Dedifferentiated amniotic fluid mesenchymal stem cell (primary cell): ENCODE measurements around the gene HIGD1C.
"Not testable (repeated sequence)": the region's sequence is repeated elsewhere in the genome, so short reads cannot be mapped to it uniquely, and the experiment has no call there.

Experiments
- DNase-seq: peaks from one replicate; pipeline ENCODE4 v3.0.0-alpha.2; 2016; ENCODE audit errors: extremely low spot score

Gene HIGD1C

DNA sequence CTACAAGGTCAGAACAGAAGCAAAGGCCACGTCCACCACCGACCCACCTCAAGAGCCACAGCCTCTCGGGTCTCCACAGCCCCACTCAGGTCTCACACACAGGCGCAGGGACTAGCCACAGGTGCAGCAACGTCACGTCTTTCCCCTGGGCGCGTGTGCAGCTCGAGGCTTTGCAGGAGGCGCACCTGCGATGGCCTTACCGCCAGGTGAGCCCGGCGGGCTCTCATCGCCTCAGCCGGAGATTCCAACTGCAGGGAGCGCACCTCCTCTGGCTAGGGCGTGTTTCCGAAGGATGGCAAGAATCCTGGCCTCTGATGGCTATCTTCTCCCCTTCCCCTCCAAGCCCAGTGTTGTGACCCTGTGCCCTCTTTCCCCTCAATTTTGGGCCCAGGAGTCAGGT lies at the start of gene HIGD1C:
Gene HIGD1C, plus strand, starts transcription at position 35 of the 400 bp plus-strand sequence. CDS start 1,455 bp downstream, outside the sequence.
- DNase-seq, result no peak

DNA sequence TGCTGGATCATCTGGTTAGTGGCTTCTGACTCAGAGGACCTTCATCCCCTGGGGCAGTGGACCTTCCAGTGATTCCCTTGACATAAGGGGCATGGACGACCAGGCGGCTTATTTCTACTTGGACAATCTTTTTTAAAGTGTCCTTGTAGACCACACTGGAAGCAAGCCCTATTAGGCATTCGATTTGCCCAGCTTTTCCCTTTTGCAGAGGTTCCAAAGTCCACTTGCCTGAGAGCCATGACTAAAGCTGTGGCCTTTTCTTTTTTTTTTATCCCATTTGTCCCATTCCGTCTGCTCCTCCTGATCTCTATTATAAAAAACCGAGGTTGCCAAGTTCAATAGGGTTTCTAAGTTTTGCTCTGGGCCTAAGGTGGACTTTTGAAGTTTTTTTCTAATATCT lies 43.9 kb upstream of the HIGD1C start:
- not testable (repeated sequence) for DNase-seq

DNA sequence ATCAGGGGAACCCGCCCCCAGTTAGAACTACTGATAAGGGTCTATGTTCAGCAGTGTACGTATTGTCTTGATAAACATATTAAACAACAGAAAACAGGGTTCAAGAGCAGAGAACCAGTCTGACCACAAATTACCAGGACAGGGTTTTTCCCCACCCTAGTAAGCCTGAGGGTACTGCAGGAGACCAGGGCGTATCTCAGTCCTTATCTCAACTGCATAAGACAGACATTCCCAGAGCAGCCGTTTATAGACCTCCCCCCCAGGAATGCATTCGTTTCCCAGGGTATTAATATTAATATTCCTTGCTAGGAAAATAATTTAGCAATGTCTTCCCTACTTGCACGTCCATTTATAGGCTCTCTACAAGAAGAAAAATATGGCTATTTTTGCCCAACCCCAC lies 40.0 kb upstream of the HIGD1C start:
- DNase-seq, result not testable (repeated sequence)

DNA sequence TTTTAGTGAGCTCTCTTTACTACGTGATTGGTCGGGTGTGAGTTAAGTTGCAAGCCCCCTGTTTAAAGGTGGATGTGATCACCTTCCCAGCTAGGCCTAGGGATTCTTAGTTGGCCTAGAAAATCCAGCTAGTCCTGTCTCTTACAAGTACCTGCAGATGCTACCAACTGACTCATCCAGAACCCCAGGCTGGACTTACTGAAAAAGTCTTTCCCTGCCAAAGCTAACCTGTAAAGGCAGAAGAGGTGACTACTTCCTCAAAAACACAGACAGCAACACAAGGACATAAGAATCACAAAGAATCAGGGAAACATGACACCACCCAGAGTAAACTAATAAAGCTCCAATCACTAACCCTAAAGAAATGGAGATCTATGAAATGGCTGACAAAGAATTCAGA lies 39.1 kb upstream of the HIGD1C start:
- no peak for DNase-seq

DNA sequence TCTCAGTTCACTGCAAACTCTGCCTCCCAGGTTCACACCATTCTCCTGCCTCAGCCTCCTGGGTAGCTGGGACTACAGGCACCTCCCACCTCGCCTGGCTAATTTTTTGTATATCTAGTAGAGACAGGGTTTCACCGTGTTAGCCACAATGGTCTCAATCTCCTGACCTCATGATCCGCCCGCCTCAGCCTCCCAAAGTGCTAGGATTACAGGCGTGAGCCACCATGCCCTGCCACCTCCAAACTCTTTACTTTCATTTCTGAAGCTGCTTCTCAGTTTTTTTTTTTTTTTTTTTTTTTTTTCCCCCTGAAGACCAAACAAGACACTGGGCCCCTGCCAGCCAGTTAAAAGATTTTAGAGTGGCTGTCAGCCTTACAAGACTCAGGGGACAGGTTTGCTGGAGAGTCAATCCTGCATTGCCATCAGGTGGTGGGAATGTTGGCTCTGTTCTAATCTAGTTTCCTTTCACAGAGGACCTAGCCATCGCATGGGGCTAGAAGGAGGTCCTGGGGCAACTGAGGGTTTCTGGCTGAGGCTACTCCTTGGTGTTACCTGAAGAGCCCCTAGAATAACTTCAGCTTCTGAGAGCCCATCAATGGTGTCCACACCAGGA lies 37.4 kb upstream of the HIGD1C start:
- no peak for DNase-seq

DNA sequence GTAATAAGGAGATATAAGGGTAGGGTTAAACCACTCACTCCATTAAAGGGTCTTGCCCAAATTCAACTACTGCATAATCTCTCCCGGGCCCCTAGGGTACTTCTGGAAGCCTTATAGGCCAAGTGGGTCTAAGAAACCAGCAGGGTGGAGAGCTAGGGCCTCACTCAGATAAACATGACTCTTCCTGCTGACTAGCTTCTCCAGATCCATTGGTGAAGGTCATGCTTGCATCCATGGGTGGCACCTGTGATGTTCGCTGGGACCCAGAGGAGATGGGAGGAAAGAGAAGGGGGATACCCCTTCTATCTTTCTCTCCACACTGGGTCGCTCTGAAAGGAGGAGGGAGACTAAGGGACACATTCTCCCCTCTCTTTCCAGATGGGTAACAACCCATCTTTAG lies 36.1 kb upstream of the HIGD1C start:
- DNase-seq, result no peak

DNA sequence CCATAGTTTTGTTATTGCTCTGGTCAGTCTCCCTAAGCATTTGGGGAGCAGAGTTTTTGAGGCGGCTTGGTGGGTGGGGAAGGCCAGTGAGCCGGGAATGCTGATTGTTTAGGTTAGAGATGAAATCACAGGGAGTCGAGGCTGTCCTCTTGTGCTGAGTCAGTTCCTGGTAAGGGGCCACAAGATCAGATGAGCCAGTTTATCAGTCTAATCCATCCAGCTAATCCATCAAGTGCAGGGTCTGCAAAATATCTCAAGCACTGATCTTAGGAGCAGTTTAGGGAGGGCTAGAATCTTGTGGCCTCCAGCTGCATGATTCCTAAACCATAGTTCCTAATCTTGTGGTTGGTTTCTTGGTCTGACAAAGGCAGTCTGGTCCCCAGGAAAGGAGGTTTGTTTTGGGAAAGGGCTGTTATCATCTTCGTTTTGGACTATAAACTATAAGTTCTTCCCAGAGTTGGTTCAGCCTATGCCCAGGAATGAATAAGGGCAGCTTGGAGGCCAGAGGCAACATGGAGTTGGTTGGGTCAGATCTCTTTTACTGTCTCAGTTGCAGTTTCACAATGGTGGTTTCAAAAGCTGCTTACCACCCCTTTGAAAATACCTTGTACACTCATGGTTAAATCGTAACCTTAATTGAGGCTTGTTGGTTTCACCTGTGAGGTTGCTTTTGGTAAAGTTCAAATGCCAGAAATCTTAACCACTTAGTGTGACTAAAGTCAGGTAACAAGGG lies 33.6 kb upstream of the HIGD1C start:
- no peak for DNase-seq

DNA sequence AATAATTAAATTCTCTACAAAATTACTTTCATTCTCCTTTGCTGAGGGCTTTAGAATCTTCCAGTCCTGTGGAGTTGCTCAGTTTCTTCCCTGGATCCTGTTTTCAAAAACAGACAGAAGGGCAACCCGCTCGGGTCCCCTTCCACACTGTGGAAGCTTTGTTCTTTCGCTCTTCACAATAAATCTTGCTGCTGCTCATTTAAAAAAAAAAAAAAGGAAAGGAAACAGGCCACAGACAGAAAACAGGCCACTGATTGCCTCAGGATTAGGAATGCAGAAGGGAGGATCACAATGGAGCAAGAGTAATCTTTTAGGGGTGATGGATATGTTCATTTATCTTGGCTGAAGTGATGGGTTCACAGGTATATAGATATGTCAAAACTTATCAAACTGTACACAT lies 29.5 kb upstream of the HIGD1C start:
- no peak for DNase-seq

DNA sequence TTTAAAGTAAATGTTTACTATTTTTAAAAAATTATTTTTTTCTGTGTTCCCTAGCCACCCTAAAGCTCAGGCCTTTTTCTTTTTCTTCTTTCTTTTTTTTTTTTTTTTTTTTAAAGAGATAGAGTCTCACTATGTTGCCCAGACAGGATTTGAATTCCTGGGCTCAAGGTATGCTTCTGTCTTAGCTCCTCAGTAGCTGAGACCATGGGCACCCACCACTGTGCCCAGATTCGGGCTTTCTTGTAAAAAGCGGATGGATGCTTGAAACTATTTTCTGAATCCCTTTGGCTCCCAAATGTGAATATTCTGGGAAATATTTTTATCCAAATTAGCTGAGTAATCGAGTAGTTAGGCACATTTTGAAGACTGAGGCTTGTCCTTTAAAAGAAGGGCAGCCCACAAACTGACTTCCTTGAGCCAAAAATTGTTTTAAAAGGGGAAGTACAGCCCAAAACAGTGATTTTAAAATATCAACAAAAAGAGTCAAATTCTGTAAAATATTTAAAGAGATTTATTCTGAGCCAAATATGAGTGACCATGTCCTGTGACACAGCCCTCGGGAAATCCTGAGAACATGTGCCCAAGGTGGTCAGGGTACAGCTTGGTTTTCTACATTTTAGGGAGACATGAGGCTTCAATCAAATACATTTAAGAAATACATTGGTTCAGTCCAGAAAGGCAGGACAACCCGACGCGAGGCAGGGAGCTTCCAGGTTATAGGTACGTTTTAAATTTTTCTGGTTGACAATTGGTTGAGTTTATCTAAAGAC lies 28.8 kb upstream of the HIGD1C start:
- no peak for DNase-seq

DNA sequence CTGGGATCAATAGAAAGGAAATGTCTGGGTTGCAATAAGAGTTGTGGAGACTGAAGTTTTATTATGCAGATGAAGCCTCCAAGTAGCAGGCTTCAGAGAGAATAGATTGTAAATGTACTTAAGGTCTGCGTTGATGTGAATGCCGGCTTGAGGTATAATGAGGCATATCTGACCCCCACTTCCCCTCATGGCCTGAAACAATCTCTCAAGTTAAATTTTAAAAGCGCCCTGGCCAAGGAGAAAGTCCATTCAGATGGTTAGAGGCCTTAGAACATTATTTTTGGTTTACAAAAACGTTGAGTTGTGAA lies 28.3 kb upstream of the HIGD1C start:
- DNase-seq, result no peak

DNA sequence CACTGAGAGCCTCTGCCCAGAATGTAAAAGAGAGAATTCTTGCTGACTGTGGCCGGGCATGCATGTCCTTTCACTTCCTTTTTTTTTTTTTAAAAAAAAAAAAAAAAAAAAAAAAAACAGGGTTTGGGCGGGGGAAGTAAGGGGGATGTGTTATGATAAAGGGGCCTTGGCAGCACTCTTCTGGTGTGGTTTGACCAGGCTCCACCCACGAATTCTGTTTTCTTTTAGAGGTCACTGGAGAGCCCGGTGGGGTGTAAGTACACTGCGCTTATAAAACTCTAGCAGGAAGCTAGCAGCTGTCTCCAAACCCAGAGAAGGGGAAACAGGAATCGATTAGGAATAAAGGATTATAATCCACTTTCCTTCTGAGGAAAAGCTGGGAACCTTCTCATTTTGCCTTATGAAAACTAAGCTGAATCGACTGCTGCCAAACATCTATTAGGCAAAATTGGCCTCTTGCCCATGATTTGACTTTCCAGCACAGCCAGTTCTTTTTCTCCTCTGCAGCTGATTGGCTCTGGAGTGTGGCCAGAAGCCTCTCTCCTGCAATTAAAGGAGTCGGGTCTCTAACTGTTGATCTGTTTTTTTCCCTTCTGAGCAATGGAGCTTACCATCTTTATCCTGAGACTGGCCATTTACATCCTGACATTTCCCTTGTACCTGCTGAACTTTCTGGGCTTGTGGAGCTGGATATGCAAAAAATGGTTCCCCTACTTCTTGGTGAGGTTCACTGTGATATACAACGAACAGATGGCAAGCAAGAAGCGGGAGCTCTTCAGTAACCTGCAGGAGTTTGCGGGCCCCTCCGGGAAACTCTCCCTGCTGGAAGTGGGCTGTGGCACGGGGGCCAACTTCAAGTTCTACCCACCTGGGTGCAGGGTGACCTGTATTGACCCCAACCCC lies 27.7 kb upstream of the HIGD1C start:
- peak; percentile 68 for DNase-seq

DNA sequence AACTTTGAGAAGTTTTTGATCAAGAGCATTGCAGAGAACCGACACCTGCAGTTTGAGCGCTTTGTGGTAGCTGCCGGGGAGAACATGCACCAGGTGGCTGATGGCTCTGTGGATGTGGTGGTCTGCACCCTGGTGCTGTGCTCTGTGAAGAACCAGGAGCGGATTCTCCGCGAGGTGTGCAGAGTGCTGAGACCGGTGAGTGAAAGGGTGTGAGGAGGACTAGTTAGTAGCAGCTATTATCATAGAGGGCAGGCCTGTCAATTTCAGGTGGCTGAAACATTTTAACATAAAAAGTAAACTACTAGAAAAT lies 27.0 kb upstream of the HIGD1C start:
- DNase-seq, result no peak

DNA sequence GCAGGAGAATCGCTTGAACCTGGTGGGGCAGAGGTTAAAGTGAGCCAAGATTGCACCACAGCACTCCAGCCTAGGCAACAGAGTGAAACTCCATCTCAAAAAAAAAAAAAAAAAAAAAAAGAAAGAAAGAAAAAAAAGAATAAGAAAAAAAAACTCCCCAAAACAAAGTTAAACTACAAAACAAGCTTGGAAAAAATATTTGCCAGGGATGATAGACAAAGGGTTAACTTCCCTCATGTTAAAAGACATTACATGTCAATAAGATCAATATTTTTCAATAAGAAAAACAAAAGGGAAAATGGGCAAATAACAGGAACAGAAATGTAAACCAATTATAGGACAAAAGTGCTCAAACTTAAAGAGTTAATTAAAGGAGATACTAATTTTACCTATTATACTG lies 26.4 kb upstream of the HIGD1C start:
- DNase-seq, result no peak

DNA sequence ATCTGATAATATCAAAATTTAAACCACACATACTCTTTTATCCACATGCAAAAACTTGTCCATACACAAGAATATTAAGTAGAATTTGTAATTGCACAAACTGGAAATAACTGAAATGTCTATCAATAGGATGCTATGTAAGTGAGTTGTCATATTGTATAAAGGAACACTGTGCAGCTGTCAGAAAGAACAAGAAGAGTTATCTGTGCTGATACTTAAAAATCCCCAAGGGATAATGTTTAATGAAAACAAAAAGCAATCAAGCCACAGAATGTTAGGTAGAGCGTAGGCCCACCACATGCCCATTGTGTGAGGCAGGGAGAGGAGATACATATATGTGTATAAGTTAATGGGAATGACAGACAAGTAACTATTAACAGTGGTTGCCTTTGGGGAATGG lies 25.9 kb upstream of the HIGD1C start:
- no peak for DNase-seq

DNA sequence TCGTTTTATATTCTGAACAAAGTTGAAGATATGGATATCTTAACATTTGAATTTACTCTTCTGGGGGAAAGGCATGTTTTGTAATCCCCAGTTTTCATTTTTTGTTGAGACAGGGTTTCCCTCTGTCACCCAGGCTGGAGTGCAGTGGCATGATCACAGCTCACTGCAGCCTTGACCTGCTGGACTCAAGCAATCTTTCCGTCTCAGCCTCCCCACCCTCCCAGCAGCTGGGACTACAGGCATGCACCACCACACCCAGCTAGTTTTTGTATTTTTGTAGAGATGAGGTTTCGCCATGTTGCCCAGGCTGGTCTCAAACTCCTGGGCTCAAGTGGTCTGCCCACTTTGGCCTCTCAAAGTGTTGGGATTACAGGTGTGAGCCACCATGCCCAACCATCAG lies 25.4 kb upstream of the HIGD1C start:
- not testable (repeated sequence) for DNase-seq

DNA sequence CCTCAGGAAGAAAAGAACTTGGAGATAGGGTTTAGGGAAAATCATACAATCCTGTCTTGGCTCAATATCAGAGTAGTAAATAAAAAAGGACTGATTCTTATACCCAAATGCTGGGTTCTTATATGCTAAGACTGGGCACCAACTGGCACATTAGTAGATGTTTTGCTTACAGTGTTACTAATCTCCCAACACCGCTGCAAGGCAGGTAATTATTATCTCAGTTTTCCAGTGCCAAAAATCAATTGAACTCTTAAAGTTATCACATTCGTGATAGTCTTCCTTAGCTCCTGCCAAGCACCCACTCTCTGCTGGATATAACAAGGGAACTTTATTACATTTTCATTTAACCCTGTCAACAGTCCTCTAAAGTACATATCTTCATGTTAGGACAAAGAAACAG lies 25.0 kb upstream of the HIGD1C start:
- DNase-seq, result no peak

DNA sequence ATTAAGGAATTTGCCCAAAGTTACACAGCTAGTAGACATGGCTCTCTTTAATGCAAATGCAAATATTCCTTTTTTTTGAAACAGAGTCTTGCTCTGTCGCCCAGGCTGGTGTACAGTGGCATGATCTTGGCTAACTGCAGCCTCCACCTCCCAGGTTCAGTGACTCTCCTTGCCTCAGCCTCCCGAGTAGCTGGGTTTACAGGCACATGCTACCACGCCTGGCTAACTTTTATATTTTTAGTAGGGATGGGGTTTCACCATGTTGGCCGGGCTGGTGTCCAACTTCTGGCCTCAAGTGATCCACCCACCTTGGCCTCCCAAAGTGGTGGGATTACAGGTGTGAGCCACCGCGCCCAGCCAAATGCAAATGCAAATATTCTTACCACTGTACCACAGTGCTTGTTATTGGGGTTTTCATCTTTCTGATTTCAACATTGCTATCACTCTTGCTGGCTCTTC lies 24.5 kb upstream of the HIGD1C start:
- no peak for DNase-seq

DNA sequence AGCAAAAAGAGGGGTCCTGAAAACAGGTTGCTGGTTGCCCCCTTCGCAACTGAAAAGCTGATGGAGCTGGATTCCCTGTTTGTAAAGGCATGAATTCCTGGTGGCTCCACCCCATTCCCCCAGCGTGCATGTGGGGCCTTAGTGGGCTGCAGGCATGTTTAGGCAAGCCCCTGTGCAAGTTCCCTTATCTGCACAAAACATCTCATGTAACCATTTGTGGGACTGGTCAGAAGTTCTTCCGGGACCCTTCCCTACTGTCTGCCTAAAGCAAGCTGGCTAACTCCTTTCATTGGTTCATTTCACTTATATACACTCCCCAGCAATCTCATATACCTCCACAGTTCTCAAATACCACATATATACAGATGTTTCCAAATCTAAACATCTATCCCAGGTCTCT lies 24.0 kb upstream of the HIGD1C start:
- no peak for DNase-seq

DNA sequence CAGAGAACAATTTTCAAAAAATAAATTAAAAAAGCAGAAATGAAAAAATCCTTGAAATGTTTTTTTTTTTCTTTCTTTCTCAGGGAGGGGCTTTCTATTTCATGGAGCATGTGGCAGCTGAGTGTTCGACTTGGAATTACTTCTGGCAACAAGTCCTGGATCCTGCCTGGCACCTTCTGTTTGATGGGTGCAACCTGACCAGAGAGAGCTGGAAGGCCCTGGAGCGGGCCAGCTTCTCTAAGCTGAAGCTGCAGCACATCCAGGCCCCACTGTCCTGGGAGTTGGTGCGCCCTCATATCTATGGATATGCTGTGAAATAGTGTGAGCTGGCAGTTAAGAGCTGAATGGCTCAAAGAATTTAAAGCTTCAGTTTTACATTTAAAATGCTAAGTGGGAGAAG lies 22.5 kb upstream of the HIGD1C start:
- no peak for DNase-seq

DNA sequence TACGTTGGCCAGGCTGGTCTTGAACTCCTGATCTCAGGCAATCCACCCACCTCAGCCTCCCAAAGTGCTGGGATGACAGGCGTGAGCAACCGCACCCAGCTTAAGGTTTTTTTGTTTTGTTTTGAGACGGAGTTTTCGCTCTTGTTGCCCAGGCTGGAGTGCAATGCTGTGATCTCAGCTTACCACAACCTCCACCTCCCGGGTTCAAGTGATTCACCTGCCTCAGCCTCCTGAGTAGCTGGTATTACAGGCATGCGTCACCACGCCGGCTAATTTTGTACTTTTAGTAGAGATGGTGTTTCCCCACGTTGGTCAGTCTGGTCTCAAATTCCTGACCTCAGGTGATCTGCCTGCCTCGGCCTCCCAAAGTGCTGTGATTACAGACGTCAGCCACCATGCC lies 21.9 kb upstream of the HIGD1C start:
- not testable (repeated sequence) for DNase-seq

DNA sequence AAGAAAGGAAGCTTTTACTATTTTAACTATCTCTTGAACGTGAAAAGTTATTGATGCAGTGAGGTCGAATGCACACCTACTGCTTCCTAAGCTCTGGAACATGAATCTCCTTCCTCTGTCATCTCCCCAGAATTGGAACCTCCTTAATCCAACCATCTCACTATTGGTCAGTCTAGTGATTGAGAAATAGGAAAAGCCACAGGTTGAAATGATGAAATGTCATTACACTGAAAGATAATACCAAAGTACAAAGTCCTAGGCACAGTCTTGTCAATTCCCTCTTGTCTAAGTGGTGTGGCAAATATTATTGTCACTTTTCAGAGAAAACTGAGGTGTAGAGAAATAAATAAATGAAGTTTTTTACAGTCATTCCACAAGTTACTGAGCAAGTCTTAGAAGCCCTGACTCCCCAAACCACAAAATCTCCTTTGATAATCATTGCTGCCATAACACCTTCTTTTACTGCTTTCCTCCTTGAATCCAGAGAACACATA lies 19.5 kb upstream of the HIGD1C start:
- DNase-seq, result no peak
